ENCODE results near the gene NOP10. TPM values are rescaled to one million over a fixed set of nuclear protein-coding genes. Genes with fewer than 3 reads are reported as not detected.
"Not testable (repeated sequence)": the region's sequence is repeated elsewhere in the genome, so short reads cannot be mapped to it uniquely, and the experiment has no call there.

NOP10 gene
- total and polyA plus RNA-seq, 12 donors: 136 to 353 (median 172) TPM

- intact Hi-C loops (cut with DNase I): no loop called here
- WGBS, 4 donors: 93 to 96% (median 94%) methylated on average over 2 of the region's 2 CpGs
- Histone ChIP-seq H3K4me1 (replicated peaks in 1 of 2) (no peaks in the 10 kb centered on the region), H3K4me3 (no peak overlapping the region), H3K9me3 (replicated peaks in 1 of 3) (no peaks in the 10 kb centered on the region), H3K36me3 (replicated peaks in 1 of 2) (no peaks in the 10 kb centered on the region), H3K27me3 (no peaks in the 10 kb centered on the region), H3K27ac (no peak overlapping the region)
- no peak for DNase-seq
- TF ChIP-seq POLR2A (IDR thresholded peaks at IDR 0.05) (no peak), CTCF (IDR thresholded peaks at IDR 0.05) (no peak)
These were observed 33.9 kb upstream of the NOP10 start for GRCh38 chr15:34376856-34377255.

GRCh38 chr15:34375541-34375940 is 32.6 kb upstream of the NOP10 start:
- H3K27me3 ChIP-seq; H3K9me3 ChIP-seq (replicated peaks in 1 of 3); H3K36me3 ChIP-seq (replicated peaks in 1 of 2); H3K4me1 ChIP-seq (replicated peaks in 1 of 2); H3K27ac ChIP-seq; H3K4me3 ChIP-seq; intact Hi-C loops (cut with DNase I): not testable (repeated sequence)
- DNase-seq: peak in 1 of 7 donors; percentile 15
- 88 to 100% (median 95%) methylated on average over 2 of the region's 2 CpGs for WGBS, 4 donors

GRCh38 chr15:34374816-34375215 is 31.9 kb upstream of the NOP10 start:
- H3K4me1 ChIP-seq (replicated peaks in 1 of 2): no peaks in the 10 kb centered on the region
- H3K9me3 ChIP-seq (replicated peaks in 1 of 3): no peaks in the 10 kb centered on the region
- no peaks in the 10 kb centered on the region for H3K27me3 ChIP-seq
- no peak for TF ChIP-seq POLR2A (IDR thresholded peaks at IDR 0.05)
- TF ChIP-seq CTCF (IDR thresholded peaks at IDR 0.05): no peak
- H3K4me3 ChIP-seq: no peak overlapping the region
- no peak overlapping the region for H3K27ac ChIP-seq
- WGBS, 4 donors: 48 to 71% (median 58%) methylated on average over 2 of the region's 2 CpGs
- intact Hi-C loops (cut with DNase I): no loop called here
- no peaks in the 10 kb centered on the region for H3K36me3 ChIP-seq (replicated peaks in 1 of 2)
- no peak for DNase-seq

- H3K4me1 ChIP-seq (replicated peaks in 1 of 2): no peaks in the 10 kb centered on the region
- DNase-seq: peak in 1 of 7 donors; percentile 42
- no peak overlapping the region for H3K4me3 ChIP-seq
- H3K27ac ChIP-seq: no peak overlapping the region
- WGBS, 4 donors: 80 to 96% (median 87%) methylated on average over 1 to 8 of the region's 8 CpGs
- no peaks in the 10 kb centered on the region for H3K9me3 ChIP-seq (replicated peaks in 1 of 3)
- H3K36me3 ChIP-seq (replicated peaks in 1 of 2): no peaks in the 10 kb centered on the region
- no peak for TF ChIP-seq POLR2A (IDR thresholded peaks at IDR 0.05)
- TF ChIP-seq CTCF (IDR thresholded peaks at IDR 0.05): no peak
- H3K27me3 ChIP-seq: no peaks in the 10 kb centered on the region
- intact Hi-C loops (cut with DNase I): no loop called here
These were observed 31.0 kb upstream of the NOP10 start for GRCh38 chr15:34373951-34374350.

GRCh38 chr15:34370643-34371042 is 27.7 kb upstream of the NOP10 start:
- Histone ChIP-seq H3K4me1 (replicated peaks in 1 of 2) (peaks cover 0 to 1% of the 10 kb centered on the region in 2 donors), H3K27me3 (no peaks in the 10 kb centered on the region), H3K27ac (no peak overlapping the region), H3K9me3 (replicated peaks in 1 of 3) (no peaks in the 10 kb centered on the region), H3K36me3 (replicated peaks in 1 of 2) (no peaks in the 10 kb centered on the region), H3K4me3 (no peak overlapping the region)
- intact Hi-C loops (cut with DNase I): no loop called here
- TF ChIP-seq CTCF (IDR thresholded peaks at IDR 0.05): no peak
- no peak for TF ChIP-seq POLR2A (IDR thresholded peaks at IDR 0.05)
- WGBS, 4 donors: 37 to 60% (median 53%) methylated on average over 2 of the region's 2 CpGs
- DNase-seq: no peak

Measured in adrenal gland (tissue), 12 donors.